HepG2 (cell line): Measurements from ENCODE around the gene ZCCHC17. TPM values are rescaled to one million over a fixed set of nuclear protein-coding genes. Genes with fewer than 3 reads are reported as not detected.

ENCODE experiments used
- ATAC-seq: fragments of 200-7000 bp; cut with Tn5 transposase; 3 replicates; pipeline ENCODE4 v1.9.1; 2020; ENCODE audit warnings: mild to moderate bottlenecking, moderate library complexity
- BruUV-seq: library from RNA; stranded (reverse); fragments of 400-500 nt; replicated peaks from 2 replicates; lab custom pipeline; 2021; lab: Mats Ljungman, UMichigan
- CTCF ChIA-PET: fragments of 300-600 bp; formaldehyde crosslinking; extraction: SDS; loops from one replicate; lab custom pipeline; 2021; ENCODE audit warnings: low total read pairs, inconsistent platforms, low intra/inter-chr PET ratio; lab: Yijun Ruan, JAX
- POLR2A ChIA-PET: fragments of 350-600 bp; sonication (Branson Sonifier 250); formaldehyde crosslinking; loops from one replicate; lab custom pipeline; 2020; ENCODE audit warnings: antibody characterized with exemption, inconsistent platforms; lab: Yijun Ruan, JAX
- DNase-seq: peaks from one replicate; pipeline ENCODE4 v3.0.0-alpha.2; 2015; ENCODE audit warnings: low spot score
- FAIRE-seq: peaks from 3 replicates; lab custom pipeline; 2011; peaks lifted over from hg19 to GRCh38; lab: Jason Lieb, UNC
- H2AFZ ChIP-seq: one replicate; pipeline ENCODE4 v1.6.1; 2011; ENCODE audit warnings: low read length, inconsistent platforms
- H3K27ac ChIP-seq: fragments of 300-600 bp; 3 replicates; pipeline ENCODE4 v1.8.0; 2011; ENCODE audit warnings: mixed run types, mild to moderate bottlenecking, mixed read lengths, low read length, inconsistent platforms; ENCODE audit not compliant: insufficient read depth; ENCODE audit errors: extremely low read length
- H3K27me3 ChIP-seq, 2 experiments: fragments of 200-600 bp in 1 of 2; 2 replicates in 1 of 2; 3 replicates in 1 of 2; pipeline versions ENCODE4 v1.6.0 to v1.8.0; 2011; ENCODE audit warnings: low read length in 2 of 2, mild to moderate bottlenecking in 2 of 2, moderate library complexity in 2 of 2, inconsistent platforms in 1 of 2; ENCODE audit not compliant: insufficient read depth in 2 of 2, control insufficient read depth in 1 of 2
- H3K36me3 ChIP-seq, 2 experiments: fragments of 200-600 bp in 1 of 2; replicated peaks in 1 of 2; 2 replicates in 1 of 2; 3 replicates in 1 of 2; pipeline versions ENCODE4 v1.5.1 to v1.8.0; 2011; ENCODE audit warnings: low read length in 2 of 2, inconsistent platforms in 1 of 2; ENCODE audit not compliant: insufficient read depth in 2 of 2, control insufficient read depth in 1 of 2
- H3K4me1 ChIP-seq: 2 replicates; pipeline ENCODE4 v1.5.1; 2012; ENCODE audit warnings: low read length, inconsistent platforms; ENCODE audit not compliant: insufficient read depth
- H3K4me2 ChIP-seq: 2 replicates; pipeline ENCODE4 v1.6.0; 2011; ENCODE audit warnings: low read depth, low read length, inconsistent platforms
- H3K4me3 ChIP-seq, 3 experiments: fragments of 200-600 bp in 1 of 3; sonication (generic), shearing (Covaris generic) in 1 of 3; replicated peaks in 1 of 3; 2 replicates each; pipeline ENCODE4 v1.5.1; 2011 to 2016; ENCODE audit warnings: low read length in 3 of 3, inconsistent platforms in 2 of 3, low read depth in 2 of 3, mild to moderate bottlenecking in 2 of 3, control low read depth in 1 of 3, mixed read lengths in 1 of 3; ENCODE audit not compliant: insufficient read depth in 1 of 3
- H3K79me2 ChIP-seq: one replicate; pipeline ENCODE4 v1.6.1; 2011; ENCODE audit warnings: low read length, inconsistent platforms; ENCODE audit not compliant: insufficient read depth
- H3K9ac ChIP-seq: 2 replicates; pipeline ENCODE4 v1.6.0; 2011; ENCODE audit warnings: mild to moderate bottlenecking, low read depth, low read length, inconsistent platforms; ENCODE audit not compliant: insufficient read depth
- H3K9me3 ChIP-seq: 2 replicates; pipeline ENCODE4 v1.5.1; 2012; ENCODE audit warnings: mild to moderate bottlenecking, low read length
- H4K20me1 ChIP-seq: 2 replicates; pipeline ENCODE4 v1.6.0; 2011; ENCODE audit warnings: inconsistent platforms, mild to moderate bottlenecking, low read length, moderate library complexity; ENCODE audit not compliant: insufficient read depth
- ATF7 ChIP-seq, 2 experiments: fragments of 450-650 bp in 1 of 2; sonication (generic) in 1 of 2; formaldehyde crosslinking in 1 of 2; IDR thresholded peaks; 2 replicates each; pipeline versions ENCODE4 v1.4.0 to v1.6.1; 2016 to 2020; ENCODE audit warnings: antibody characterized with exemption in 1 of 2, mild to moderate bottlenecking in 1 of 2, missing genetic modification reagents in 1 of 2
- ATRX ChIP-seq: sonication (generic); formaldehyde crosslinking; IDR thresholded peaks from 2 replicates; pipeline ENCODE4 v1.4.0; 2020; ENCODE audit warnings: missing genetic modification reagents, borderline replicate concordance
- CC2D1A ChIP-seq: sonication (generic); formaldehyde crosslinking; IDR thresholded peaks from 2 replicates; pipeline ENCODE4 v1.8.1; 2023; ENCODE audit warnings: mild to moderate bottlenecking, missing genetic modification reagents
- DR1 ChIP-seq: sonication (generic); formaldehyde crosslinking; IDR thresholded peaks from 2 replicates; pipeline ENCODE4 v1.8.0; 2021; ENCODE audit warnings: mild to moderate bottlenecking, missing genetic modification reagents, inconsistent platforms
- KLF16 ChIP-seq, 2 experiments: sonication (generic) in 1 of 2; formaldehyde crosslinking in 1 of 2; IDR thresholded peaks; 2 replicates each; pipeline versions ENCODE4 v1.6.1 to v1.8.0; 2016 to 2023; ENCODE audit warnings: missing genetic modification reagents in 2 of 2, missing compliant biosample characterization in 1 of 2
- MYC ChIP-seq: sonication (generic); formaldehyde crosslinking; IDR thresholded peaks from 2 replicates; pipeline ENCODE4 v1.9.0; 2021; ENCODE audit warnings: missing genetic modification reagents, borderline replicate concordance
- RARA ChIP-seq: IDR thresholded peaks from 2 replicates; pipeline ENCODE4 v1.6.1; 2016; ENCODE audit warnings: missing genetic modification reagents, missing compliant biosample characterization
- SP5 ChIP-seq: IDR thresholded peaks from 2 replicates; pipeline ENCODE4 v1.6.1; 2016; ENCODE audit warnings: low read depth, borderline replicate concordance
- XBP1 ChIP-seq: sonication (generic); formaldehyde crosslinking; IDR thresholded peaks from 2 replicates; pipeline ENCODE4 v1.5.0; 2020; ENCODE audit warnings: missing genetic modification reagents
- ZFP1 ChIP-seq: IDR thresholded peaks from 2 replicates; pipeline ENCODE4 v1.6.1; 2016
- ZMAT3 ChIP-seq: sonication (generic); formaldehyde crosslinking; conservative IDR thresholded peaks from 2 replicates; pipeline ENCODE4 v1.7.0; 2021; ENCODE audit warnings: missing genetic modification reagents
- ZNF772 ChIP-seq: sonication (generic); formaldehyde crosslinking; IDR thresholded peaks from 2 replicates; pipeline ENCODE4 v1.5.0; 2020; ENCODE audit warnings: mild to moderate bottlenecking, missing genetic modification reagents
- ZNF839 ChIP-seq: sonication (generic); formaldehyde crosslinking; IDR thresholded peaks from 2 replicates; pipeline ENCODE4 v1.4.0; 2020; ENCODE audit warnings: missing genetic modification reagents, mild to moderate bottlenecking, borderline replicate concordance
- WGBS: methylation state at CpG from one replicate; pipeline ENCODE4 v1.1.6; 2017; ENCODE audit warnings: low lambda C conversion rate; 5-methylcytosine and 5-hydroxymethylcytosine counted together
- in situ Hi-C: cut with HindIII; loops from 2 replicates; pipeline ENCODE4 v1.10.0; 2017; ENCODE audit warnings: low pct_unique_long_range_greater_than_20kb; ENCODE audit not compliant: extremely low pct_ligation_motif_present
- intact Hi-C: fragments of 100-400 bp; cut with micrococcal nuclease; formaldehyde crosslinking; loops from one replicate; pipeline ENCODE4 v1.10.0; 2022; ENCODE audit not compliant: unreplicated experiment
- polyA plus RNA-seq, 8 experiments: library from polyadenylated mRNA; depleted of rRNA in 3 of 8; stranded (reverse) in 7 of 8; unstranded in 1 of 8; fragments of >200 nt; fragmentation: Illumina TruSeq in 4 of 8; extraction: Trizol in 4 of 8; gene quantifications; 2 replicates each; pipeline versions ENCODE4 v1.2.1 to v1.2.3, GENCODE V29; 2011 to 2016; ENCODE audit warnings: low read depth in 4 of 8, missing spikeins in 1 of 8, mixed read lengths in 1 of 8; ENCODE audit not compliant: insufficient read depth in 1 of 8
- total RNA-seq, 5 experiments: library from RNA; depleted of rRNA; stranded (reverse); fragments of >200 nt; fragmentation: Illumina TruSeq; extraction: Trizol; gene quantifications; 2 replicates each; pipeline ENCODE4 v1.2.3, GENCODE V29; 2016; ENCODE audit warnings: low read depth in 1 of 5
- TF ChIP-seq, protein P1 (sequence below): IDR thresholded peaks from 2 replicates; pipeline ENCODE4 v1.6.1; 2016; ENCODE audit warnings: low read depth, borderline replicate concordance
- TF ChIP-seq, protein P2 (sequence below), 2 experiments: sonication (generic) in 1 of 2; formaldehyde crosslinking in 1 of 2; IDR thresholded peaks; 2 replicates each; pipeline versions ENCODE4 v1.4.0 to v1.6.1; 2016 to 2020; ENCODE audit warnings: borderline replicate concordance in 1 of 2, low read depth in 1 of 2, mild to moderate bottlenecking in 1 of 2, missing genetic modification reagents in 1 of 2
- TF ChIP-seq, protein P3 (sequence below): sonication (generic); formaldehyde crosslinking; IDR thresholded peaks from 2 replicates; pipeline ENCODE4 v1.9.0; 2021; ENCODE audit warnings: missing genetic modification reagents, borderline replicate concordance

ZCCHC17 gene
- total and polyA plus RNA-seq, 2 of the 13 experiments (the other 11 are each of a cell fraction or from before 2014, with no cell fraction given), result 20.5 to 53.0 TPM

DNA sequence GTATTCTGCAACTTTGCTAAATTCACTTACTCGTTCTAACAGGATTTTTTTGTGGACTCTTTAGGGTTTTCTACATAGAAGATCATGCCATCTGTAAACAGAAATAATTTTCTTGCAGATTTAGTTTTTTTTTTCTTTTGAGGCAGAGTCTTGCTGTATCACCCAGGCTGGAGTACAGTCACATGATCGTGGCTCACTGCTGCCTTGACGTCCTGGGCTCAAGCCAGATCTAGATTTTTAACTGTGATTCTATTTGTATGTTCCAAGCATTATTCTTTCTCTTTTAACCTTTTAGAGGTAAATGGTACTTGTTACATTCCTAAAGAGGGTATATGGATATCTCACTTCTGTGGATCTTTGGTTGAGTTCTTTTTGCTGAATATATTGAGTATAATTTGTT is 57.5 kb downstream of the ZCCHC17 start:
- Histone ChIP-seq H2AFZ (no peak overlapping the region), H3K79me2 (no peaks in the 10 kb centered on the region), H3K4me1 (no peaks in the 10 kb centered on the region), H3K27me3 (no peaks in the 10 kb centered on the region; a peak in 1 of 5 replicates), H4K20me1 (no peaks in the 10 kb centered on the region), H3K9ac (no peak overlapping the region), H3K9me3 (no peaks in the 10 kb centered on the region), H3K27ac (no peak overlapping the region)
- 93% methylated on average over 3 of the region's 3 CpGs for WGBS
- CTCF ChIA-PET, result no interaction called here
- in situ Hi-C loops, result no loop called here
- no peak for ATAC-seq
- TF ChIP-seq, protein P1, sequence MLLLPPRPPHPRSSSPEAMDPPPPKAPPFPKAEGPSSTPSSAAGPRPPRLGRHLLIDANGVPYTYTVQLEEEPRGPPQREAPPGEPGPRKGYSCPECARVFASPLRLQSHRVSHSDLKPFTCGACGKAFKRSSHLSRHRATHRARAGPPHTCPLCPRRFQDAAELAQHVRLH (CRISPR knock-in tag), result no peak
- no peak for TF ChIP-seq XBP1 (CRISPR knock-in tag)
- TF ChIP-seq, protein P2, sequence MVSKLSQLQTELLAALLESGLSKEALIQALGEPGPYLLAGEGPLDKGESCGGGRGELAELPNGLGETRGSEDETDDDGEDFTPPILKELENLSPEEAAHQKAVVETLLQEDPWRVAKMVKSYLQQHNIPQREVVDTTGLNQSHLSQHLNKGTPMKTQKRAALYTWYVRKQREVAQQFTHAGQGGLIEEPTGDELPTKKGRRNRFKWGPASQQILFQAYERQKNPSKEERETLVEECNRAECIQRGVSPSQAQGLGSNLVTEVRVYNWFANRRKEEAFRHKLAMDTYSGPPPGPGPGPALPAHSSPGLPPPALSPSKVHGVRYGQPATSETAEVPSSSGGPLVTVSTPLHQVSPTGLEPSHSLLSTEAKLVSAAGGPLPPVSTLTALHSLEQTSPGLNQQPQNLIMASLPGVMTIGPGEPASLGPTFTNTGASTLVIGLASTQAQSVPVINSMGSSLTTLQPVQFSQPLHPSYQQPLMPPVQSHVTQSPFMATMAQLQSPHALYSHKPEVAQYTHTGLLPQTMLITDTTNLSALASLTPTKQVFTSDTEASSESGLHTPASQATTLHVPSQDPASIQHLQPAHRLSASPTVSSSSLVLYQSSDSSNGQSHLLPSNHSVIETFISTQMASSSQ (IDR thresholded peaks at IDR 0.05; ENCODE audit: low read depth), result no peak
- TF ChIP-seq, protein P2 (CRISPR knock-in tag; IDR thresholded peaks at IDR 0.05; ENCODE audit: borderline replicate concordance), result no peak
- no peak for TF ChIP-seq ZFP1 (CRISPR knock-in tag)
- TF ChIP-seq KLF16 (CRISPR knock-in tag; IDR thresholded peaks at IDR 0.05), result no peak
- TF ChIP-seq SP5 (CRISPR knock-in tag), result no peak
- no peak for TF ChIP-seq ZNF839 (CRISPR knock-in tag)
- no peak for TF ChIP-seq ATF7 (IDR thresholded peaks at IDR 0.05)
- no peak for TF ChIP-seq ATF7 (CRISPR knock-in tag; IDR thresholded peaks at IDR 0.05)
- TF ChIP-seq ZNF772 (CRISPR knock-in tag), result no peak
- no peak for TF ChIP-seq RARA (CRISPR knock-in tag)
- TF ChIP-seq ZMAT3 (CRISPR knock-in tag), result no peak
- TF ChIP-seq ATRX (CRISPR knock-in tag), result no peak
- TF ChIP-seq CC2D1A (CRISPR knock-in tag), result no peak
- no peak for TF ChIP-seq MYC (CRISPR knock-in tag)
- no peak for TF ChIP-seq DR1 (CRISPR knock-in tag)
- TF ChIP-seq, protein P3, sequence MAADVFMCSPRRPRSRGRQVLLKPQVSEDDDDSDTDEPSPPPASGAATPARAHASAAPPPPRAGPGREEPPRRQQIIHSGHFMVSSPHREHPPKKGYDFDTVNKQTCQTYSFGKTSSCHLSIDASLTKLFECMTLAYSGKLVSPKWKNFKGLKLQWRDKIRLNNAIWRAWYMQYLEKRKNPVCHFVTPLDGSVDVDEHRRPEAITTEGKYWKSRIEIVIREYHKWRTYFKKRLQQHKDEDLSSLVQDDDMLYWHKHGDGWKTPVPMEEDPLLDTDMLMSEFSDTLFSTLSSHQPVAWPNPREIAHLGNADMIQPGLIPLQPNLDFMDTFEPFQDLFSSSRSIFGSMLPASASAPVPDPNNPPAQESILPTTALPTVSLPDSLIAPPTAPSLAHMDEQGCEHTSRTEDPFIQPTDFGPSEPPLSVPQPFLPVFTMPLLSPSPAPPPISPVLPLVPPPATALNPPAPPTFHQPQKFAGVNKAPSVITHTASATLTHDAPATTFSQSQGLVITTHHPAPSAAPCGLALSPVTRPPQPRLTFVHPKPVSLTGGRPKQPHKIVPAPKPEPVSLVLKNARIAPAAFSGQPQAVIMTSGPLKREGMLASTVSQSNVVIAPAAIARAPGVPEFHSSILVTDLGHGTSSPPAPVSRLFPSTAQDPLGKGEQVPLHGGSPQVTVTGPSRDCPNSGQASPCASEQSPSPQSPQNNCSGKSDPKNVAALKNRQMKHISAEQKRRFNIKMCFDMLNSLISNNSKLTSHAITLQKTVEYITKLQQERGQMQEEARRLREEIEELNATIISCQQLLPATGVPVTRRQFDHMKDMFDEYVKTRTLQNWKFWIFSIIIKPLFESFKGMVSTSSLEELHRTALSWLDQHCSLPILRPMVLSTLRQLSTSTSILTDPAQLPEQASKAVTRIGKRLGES (CRISPR knock-in tag), result no peak
- TF ChIP-seq, all 625 proteins: peak for 0
- no peak for FAIRE-seq
- H3K36me3 ChIP-seq, result peaks cover 11 to 33% of the 10 kb centered on the region in 2 experiments; a peak in 4 of 5 replicates
- intact Hi-C loops, result no loop called here
- no TSS peak for BruUV-seq
- H3K4me3 ChIP-seq, result no peak overlapping the region
- no peak overlapping the region for H3K4me2 ChIP-seq
- POLR2A ChIA-PET, result no interaction called here
- DNase-seq, result no peak
